K562 (cell line): ENCODE data around the gene EME1. TPM values are rescaled to one million over a fixed set of nuclear protein-coding genes. Genes with fewer than 3 reads are reported as not detected.

Source experiments
- ATAC-seq: fragments of 200-7000 bp; cut with Tn5 transposase; 3 replicates; pipeline ENCODE4 v1.9.1; 2020; ENCODE audit warnings: moderate library complexity
- BruUV-seq: library from RNA; stranded (reverse); fragments of 400-500 nt; replicated peaks from 2 replicates; lab custom pipeline; 2021; lab: Mats Ljungman, UMichigan
- CTCF ChIA-PET: fragments of 300-600 bp; formaldehyde crosslinking; extraction: SDS; loops from one replicate; lab custom pipeline; 2021; ENCODE audit warnings: low intra/inter-chr PET ratio; lab: Yijun Ruan, JAX
- POLR2A ChIA-PET: fragments of 300-600, 350-650 bp; sonication (Branson Sonifier 250); formaldehyde crosslinking; extraction: SDS; loops from one replicate; lab custom pipeline; 2021; ENCODE audit warnings: antibody characterized with exemption, inconsistent platforms; lab: Yijun Ruan, JAX
- DNase-seq, 4 experiments: peaks; one replicate each; pipeline versions ENCODE4 v3.0.0 to v3.0.0-alpha.2; 2011 to 2018; ENCODE audit warnings: low spot score in 3 of 4, mixed read lengths in 3 of 4; ENCODE audit errors: extremely low read depth in 1 of 4
- FAIRE-seq: peaks from 2 replicates; lab custom pipeline; 2011; peaks lifted over from hg19 to GRCh38; lab: Jason Lieb, UNC
- H2AFZ ChIP-seq: 2 replicates; pipeline ENCODE4 v1.6.0; 2011; ENCODE audit warnings: low read depth, low read length, control low read depth, inconsistent platforms
- H3K27ac ChIP-seq: fragments of 200-600 bp; 3 replicates; pipeline ENCODE4 v1.8.0; 2011; ENCODE audit warnings: low read depth, mild to moderate bottlenecking, control low read depth, inconsistent platforms, low read length, moderate library complexity, mixed read lengths; ENCODE audit errors: extremely low read depth
- H3K27me3 ChIP-seq, 2 experiments: fragments of 300-600 bp in 1 of 2; 2 replicates in 1 of 2; 3 replicates in 1 of 2; pipeline versions ENCODE4 v1.6.0 to v1.8.0; 2011; ENCODE audit warnings: inconsistent platforms in 2 of 2, low read length in 2 of 2, mild to moderate bottlenecking in 1 of 2, mixed read lengths in 1 of 2, moderate library complexity in 1 of 2; ENCODE audit not compliant: control insufficient read depth in 2 of 2, insufficient read depth in 2 of 2
- H3K36me3 ChIP-seq: fragments of 300-600 bp; 3 replicates; pipeline ENCODE4 v1.8.0; 2011; ENCODE audit warnings: mild to moderate bottlenecking, low read length, inconsistent platforms; ENCODE audit not compliant: control insufficient read depth, insufficient read depth
- H3K4me1 ChIP-seq, 2 experiments: fragments of 200-600 bp in 1 of 2; replicated peaks in 1 of 2; 2 replicates in 1 of 2; 3 replicates in 1 of 2; pipeline versions ENCODE4 v1.5.1 to v1.8.0; 2011; ENCODE audit warnings: inconsistent platforms in 2 of 2, low read length in 2 of 2, mild to moderate bottlenecking in 1 of 2, mixed read lengths in 1 of 2, moderate library complexity in 1 of 2; ENCODE audit not compliant: control insufficient read depth in 2 of 2, insufficient read depth in 2 of 2
- H3K4me2 ChIP-seq: 2 replicates; pipeline ENCODE4 v1.6.1; 2011; ENCODE audit warnings: low read length, control low read depth, inconsistent platforms, mixed read lengths; ENCODE audit not compliant: insufficient read depth
- H3K4me3 ChIP-seq: fragments of 200-600 bp; sonication (generic), shearing (Covaris generic); 2 replicates; pipeline ENCODE4 v1.5.1; 2016; ENCODE audit warnings: control low read depth, inconsistent platforms
- H3K79me2 ChIP-seq: fragments of 200-600 bp; 3 replicates; pipeline ENCODE4 v1.8.0; 2011; ENCODE audit warnings: low read length, inconsistent platforms; ENCODE audit not compliant: control insufficient read depth, insufficient read depth
- H3K9ac ChIP-seq, 2 experiments: 2 replicates each; pipeline versions ENCODE4 v1.6.0 to v1.6.1; 2011; ENCODE audit warnings: low read depth in 2 of 2, low read length in 2 of 2, control low read depth in 1 of 2, inconsistent platforms in 1 of 2, mild to moderate bottlenecking in 1 of 2, mixed read lengths in 1 of 2; ENCODE audit not compliant: insufficient read depth in 1 of 2
- H3K9me1 ChIP-seq: one replicate; pipeline ENCODE4 v1.6.0; 2011; ENCODE audit warnings: inconsistent platforms, mild to moderate bottlenecking, low read length, moderate library complexity; ENCODE audit not compliant: control insufficient read depth, insufficient read depth
- H3K9me3 ChIP-seq: replicated peaks from 2 replicates; pipeline ENCODE4 v1.5.1; 2011; ENCODE audit warnings: low read depth, low read length, inconsistent platforms; ENCODE audit not compliant: control insufficient read depth, insufficient read depth
- H4K20me1 ChIP-seq: replicated peaks from 2 replicates; pipeline ENCODE4 v1.6.1; 2011; ENCODE audit warnings: low read length, inconsistent platforms, mixed read lengths; ENCODE audit not compliant: control insufficient read depth, insufficient read depth
- CHD2 ChIP-seq: IDR thresholded peaks from 2 replicates; pipeline ENCODE4 v1.6.1; 2011; ENCODE audit warnings: low read depth, low read length
- POLR2G ChIP-seq: fragments of 200-400 bp; formaldehyde crosslinking; IDR thresholded peaks from 2 replicates; pipeline ENCODE4 v1.6.1; 2017; ENCODE audit warnings: low read depth, mild to moderate bottlenecking, antibody characterized with exemption, low read length, moderate library complexity
- ZFX ChIP-seq: sonication (generic); formaldehyde crosslinking; IDR thresholded peaks from 2 replicates; pipeline ENCODE4 v1.8.0; 2022; ENCODE audit warnings: mild to moderate bottlenecking, missing genetic modification reagents, moderate library complexity
- WGBS: fragments of 100-300 bp; shearing (Covaris generic); methylation state at CpG from one replicate; pipeline ENCODE4 v1.1.6; 2016; ENCODE audit warnings: low coverage, mixed read lengths; ENCODE audit not compliant: insufficient coverage; ENCODE audit errors: missing lambda C conversion rate; 5-methylcytosine and 5-hydroxymethylcytosine counted together
- in situ Hi-C: fragments of 300-500 bp; cut with MboI; formaldehyde crosslinking; loops from 4 replicates; pipeline ENCODE4 v1.15.0; 2018; ENCODE audit warnings: inconsistent platforms, mixed read lengths
- intact Hi-C: fragments of 100-400 bp; cut with micrococcal nuclease; formaldehyde crosslinking; loops from 2 replicates; pipeline ENCODE4 v1.14.2; 2022
- polyA plus RNA-seq, 8 experiments: library from polyadenylated mRNA; depleted of rRNA in 4 of 8; stranded (reverse) in 5 of 8; unstranded in 3 of 8; fragments of >200 nt; fragmentation: Nextera tagmentation in 2 of 8; fragmentation: Illumina TruSeq in 1 of 8; extraction: Ambion mirVana in 2 of 8; extraction: Trizol in 1 of 8; gene quantifications; 2 replicates each; pipeline versions ENCODE4 v1.2.1 to v1.2.3, GENCODE V29; 2011 to 2014; ENCODE audit warnings: inconsistent platforms in 1 of 8, missing spikeins in 1 of 8
- total RNA-seq, 7 experiments: library from RNA; depleted of rRNA in 6 of 7; stranded (reverse); fragments of >200 nt in 6 of 7; fragmentation: Illumina TruSeq in 2 of 7; extraction: Trizol in 2 of 7; gene quantifications; 2 replicates each; pipeline versions ENCODE4 v1.2.1 to v1.2.3, GENCODE V29; 2011 to 2021; ENCODE audit warnings: low replicate concordance in 1 of 7

The EME1 gene
- total and polyA plus RNA-seq, 9 of the 15 experiments (the other 6 are each of a cell fraction or from before 2014, with no cell fraction given): 14.6 to 44.1 (median 24.0) TPM

GRCh38 chr17:50364061-50364458 lies 9.0 kb upstream of the EME1 start:
- no peak for ATAC-seq
- ChIA-PET POLR2A (interaction anchor here (0.5 to 3.5 kb wide), 4 partner anchors 7 to 98 kb away, joined by 3 to 22 read pairs (median 9); partner anchors contain the start of genes EME1 and LRRC59), CTCF (no interaction called here)
- Histone ChIP-seq H3K4me3 (no peak overlapping the region), H3K27ac (no peak overlapping the region), H3K4me2 (no peak overlapping the region), H3K9ac (no peak overlapping the region), H3K9me1 (no peaks in the 10 kb centered on the region), H3K9me3 (no peaks in the 10 kb centered on the region), H3K4me1 (peaks cover 17 to 33% of the 10 kb centered on the region in 2 experiments), H2AFZ (no peak overlapping the region), H3K27me3 (no peaks in the 10 kb centered on the region), H3K36me3 (peaks cover 62% of the 10 kb centered on the region), H3K79me2 (no peaks in the 10 kb centered on the region; the same call in 2 of the 3 replicates), H4K20me1 (peaks cover 14% of the 10 kb centered on the region)
- TF ChIP-seq POLR2G (peak; percentile 62), ZFX (CRISPR knock-in tag) (no peak)
- no peak for FAIRE-seq
- 70% methylated on average over 4 of the region's 4 CpGs for WGBS
- BruUV-seq: no TSS peak
- in situ Hi-C loops (no loop called here), intact Hi-C loops (no loop called here)
- DNase-seq: no peak

GRCh38 chr17:50364715-50365114 lies 8.3 kb upstream of the EME1 start:
- H3K4me1 ChIP-seq: peaks cover 17 to 32% of the 10 kb centered on the region in 2 experiments
- no peak overlapping the region for H3K4me2 ChIP-seq
- intact Hi-C loops (no loop called here), in situ Hi-C loops (no loop called here)
- BruUV-seq: no TSS peak
- FAIRE-seq: no peak
- CTCF ChIA-PET: no interaction called here
- H3K27me3 ChIP-seq: no peaks in the 10 kb centered on the region
- H3K9me3 ChIP-seq: no peaks in the 10 kb centered on the region
- WGBS: 87% methylated on average over 7 of the region's 9 CpGs
- H3K27ac ChIP-seq: no peak overlapping the region
- no peak overlapping the region for H2AFZ ChIP-seq
- DNase-seq: no peak
- H3K9ac ChIP-seq: no peak overlapping the region
- peaks cover 62% of the 10 kb centered on the region for H3K36me3 ChIP-seq
- no peak overlapping the region for H3K4me3 ChIP-seq
- H3K79me2 ChIP-seq: no peaks in the 10 kb centered on the region; the same call in 2 of the 3 replicates
- no peaks in the 10 kb centered on the region for H3K9me1 ChIP-seq
- H4K20me1 ChIP-seq: peaks cover 14% of the 10 kb centered on the region
- no peak for TF ChIP-seq CHD2
- TF ChIP-seq POLR2G: 0 out of 2 replicates have a peak, but pooled peaks have one; percentile 38
- TF ChIP-seq, all 486 proteins: peak for 1
- POLR2A ChIA-PET: interaction anchor here (0.6 to 2.3 kb wide), 6 partner anchors 9 to 293 kb away, joined by 3 to 9 read pairs (median 4); partner anchors contain the start of genes EME1 and XYLT2
- ATAC-seq: no peak
